Keratinocyte (primary cell): ENCODE data around the gene COG5.

Experiments
- EZH2 ChIP-seq: IDR thresholded peaks from one replicate; pipeline ENCODE4 v1.6.1; 2012; ENCODE audit warnings: inconsistent platforms, mild to moderate bottlenecking, low read length, moderate library complexity
- TF ChIP-seq, protein P1 (sequence below), 3 experiments: IDR thresholded peaks in 1 of 3; conservative IDR thresholded peaks in 1 of 3; optimal IDR thresholded peaks in 1 of 3; 2 replicates in 2 of 3; 3 replicates in 1 of 3; pipeline versions ENCODE3 to v1.5.1; 2011; ENCODE audit warnings: low read length in 3 of 3, mild to moderate bottlenecking in 3 of 3, moderate library complexity in 2 of 3, control low read depth in 1 of 3, inconsistent platforms in 1 of 3; ENCODE audit not compliant: insufficient read depth in 2 of 3; ENCODE audit errors: extremely low read depth in 1 of 3

DNA sequence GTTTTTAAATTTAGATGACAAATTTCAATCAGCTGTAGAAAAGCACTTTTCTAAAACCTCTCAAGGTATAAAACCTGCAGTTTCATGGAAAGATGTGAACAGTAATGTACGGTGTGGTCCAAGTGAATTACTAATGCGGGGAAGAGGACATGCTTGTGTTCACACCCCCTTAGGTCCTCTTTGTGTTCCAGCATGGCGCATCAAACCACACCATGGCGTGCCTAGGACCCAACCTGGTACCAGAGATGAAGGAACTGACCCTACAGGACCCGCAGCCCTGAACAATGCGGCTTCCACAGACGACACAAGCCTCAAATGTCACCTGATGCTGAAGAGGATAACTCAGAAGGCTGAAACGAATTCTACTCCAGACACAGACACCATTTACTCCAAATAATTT lies 175.1 kb downstream of the COG5 start:
- no peak for TF ChIP-seq EZH2
- TF ChIP-seq, protein P1, sequence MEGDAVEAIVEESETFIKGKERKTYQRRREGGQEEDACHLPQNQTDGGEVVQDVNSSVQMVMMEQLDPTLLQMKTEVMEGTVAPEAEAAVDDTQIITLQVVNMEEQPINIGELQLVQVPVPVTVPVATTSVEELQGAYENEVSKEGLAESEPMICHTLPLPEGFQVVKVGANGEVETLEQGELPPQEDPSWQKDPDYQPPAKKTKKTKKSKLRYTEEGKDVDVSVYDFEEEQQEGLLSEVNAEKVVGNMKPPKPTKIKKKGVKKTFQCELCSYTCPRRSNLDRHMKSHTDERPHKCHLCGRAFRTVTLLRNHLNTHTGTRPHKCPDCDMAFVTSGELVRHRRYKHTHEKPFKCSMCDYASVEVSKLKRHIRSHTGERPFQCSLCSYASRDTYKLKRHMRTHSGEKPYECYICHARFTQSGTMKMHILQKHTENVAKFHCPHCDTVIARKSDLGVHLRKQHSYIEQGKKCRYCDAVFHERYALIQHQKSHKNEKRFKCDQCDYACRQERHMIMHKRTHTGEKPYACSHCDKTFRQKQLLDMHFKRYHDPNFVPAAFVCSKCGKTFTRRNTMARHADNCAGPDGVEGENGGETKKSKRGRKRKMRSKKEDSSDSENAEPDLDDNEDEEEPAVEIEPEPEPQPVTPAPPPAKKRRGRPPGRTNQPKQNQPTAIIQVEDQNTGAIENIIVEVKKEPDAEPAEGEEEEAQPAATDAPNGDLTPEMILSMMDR (optimal IDR thresholded peaks at IDR 0.05 in 1 of 3, IDR thresholded peaks at IDR 0.05 in 1 of 3, conservative IDR thresholded peaks at IDR 0.05 in 1 of 3; ENCODE audit: extremely low read depth in 1 of 3, insufficient read depth in 2 of 3, low read length in 3 of 3): no peak
